Stimulated activated CD8-positive, alpha-beta memory T cell treated with anti-CD3 and anti-CD28 coated beads, Interleukin-2, amount 100 ng/mL, for 48 hours (primary cell): ENCODE data around the gene OR4D1.
"Not testable (repeated sequence)": the region's sequence is repeated elsewhere in the genome, so short reads cannot be mapped to it uniquely, and the experiment has no call there.

Experiments used
- DNase-seq, 2 donors: peaks; one replicate each; pipeline ENCODE4 v3.0.0-alpha.2; 2020; ENCODE audit warnings: low read depth in 2 of 2

The OR4D1 gene

GRCh38 chr17:58147930-58148434, at the start of gene OR4D1:
OR4D1 (plus strand) TSS chr17:58148384; CDS start chr17:58155154, 6,770 bp downstream.
- DNase-seq: no peak

DNA sequence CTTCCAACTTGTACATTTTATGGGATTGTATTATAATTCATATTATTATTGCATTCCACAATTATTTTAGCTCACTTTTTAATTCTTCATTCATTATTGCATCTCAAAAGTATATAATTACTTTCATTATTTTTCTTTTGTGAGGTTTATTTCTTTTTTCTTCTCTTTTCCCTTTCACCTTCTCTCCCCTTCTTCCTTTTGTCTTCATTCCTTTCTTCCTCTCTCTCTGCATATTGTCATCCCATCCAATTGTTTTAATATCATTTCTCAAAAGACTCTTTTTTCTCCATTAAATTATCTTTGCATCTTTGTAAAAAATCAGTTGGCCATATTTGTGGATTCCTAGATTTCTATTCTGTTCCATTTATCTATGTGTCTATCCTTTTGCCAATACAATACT, 47.7 kb upstream of the OR4D1 start:
- no peak for DNase-seq

DNA sequence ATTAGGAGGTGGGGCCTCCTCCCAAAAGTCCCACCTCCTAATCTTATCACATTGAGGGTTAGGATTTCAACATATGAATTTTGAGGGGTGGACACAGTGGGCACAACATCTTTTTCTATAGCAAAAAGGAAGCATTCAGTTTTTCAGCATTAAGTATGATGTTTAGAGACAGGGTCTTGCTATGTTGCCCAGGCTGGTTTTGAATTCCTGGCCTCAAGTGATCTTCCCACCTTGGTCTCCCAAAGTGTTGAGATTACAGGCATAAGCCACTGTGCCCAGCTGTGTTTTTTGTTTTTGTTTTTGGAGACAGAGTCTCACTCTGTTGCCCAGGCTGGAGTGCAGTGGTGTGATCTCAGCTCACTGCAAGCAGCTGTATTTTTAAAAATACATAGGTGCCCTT, 46.3 kb upstream of the OR4D1 start:
- not testable (repeated sequence) for DNase-seq

DNA sequence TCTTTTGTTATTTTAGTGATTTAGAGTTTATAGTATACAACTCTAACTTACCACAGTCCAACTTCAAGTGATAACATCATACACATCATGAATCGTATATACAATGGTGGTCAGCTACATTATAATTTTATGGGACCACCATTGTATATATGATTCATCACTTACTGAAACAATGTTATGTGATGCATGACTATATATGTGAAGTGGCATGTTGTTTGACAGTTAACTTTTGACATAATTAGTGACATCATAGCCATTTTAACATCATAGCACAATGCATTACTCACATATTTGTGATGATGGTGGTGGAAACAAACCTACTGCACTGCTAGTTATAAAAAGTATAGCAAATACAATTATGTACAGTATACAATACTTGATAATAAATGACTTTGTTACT, 43.1 kb upstream of the OR4D1 start:
- no peak for DNase-seq

GRCh38 chr17:58107306-58107705, 40.9 kb upstream of the OR4D1 start:
- DNase-seq: no peak

GRCh38 chr17:58109197-58109596, 39.0 kb upstream of the OR4D1 start:
- no peak for DNase-seq

DNA sequence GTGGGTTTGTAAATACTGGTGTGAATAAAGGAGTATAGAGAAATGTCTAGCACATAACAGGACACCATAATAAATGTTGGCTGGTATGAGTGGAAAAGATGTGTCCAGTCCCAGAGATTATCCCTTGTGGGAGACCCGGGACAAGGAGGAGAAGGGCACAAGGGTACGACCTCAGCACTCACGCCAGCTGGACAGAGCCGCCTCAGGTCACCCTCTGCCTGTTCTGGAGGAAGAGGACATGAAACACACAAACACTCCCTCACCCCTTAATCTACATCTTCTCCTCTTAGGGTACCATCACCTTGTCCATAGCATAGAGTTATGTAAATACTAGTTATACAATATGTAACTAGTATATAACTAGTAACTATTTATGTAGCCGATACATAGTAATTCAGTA, 38.2 kb upstream of the OR4D1 start:
- no peak for DNase-seq

- no peak for DNase-seq
These were observed 36.5 kb upstream of the OR4D1 start for GRCh38 chr17:58111676-58112075.

DNA sequence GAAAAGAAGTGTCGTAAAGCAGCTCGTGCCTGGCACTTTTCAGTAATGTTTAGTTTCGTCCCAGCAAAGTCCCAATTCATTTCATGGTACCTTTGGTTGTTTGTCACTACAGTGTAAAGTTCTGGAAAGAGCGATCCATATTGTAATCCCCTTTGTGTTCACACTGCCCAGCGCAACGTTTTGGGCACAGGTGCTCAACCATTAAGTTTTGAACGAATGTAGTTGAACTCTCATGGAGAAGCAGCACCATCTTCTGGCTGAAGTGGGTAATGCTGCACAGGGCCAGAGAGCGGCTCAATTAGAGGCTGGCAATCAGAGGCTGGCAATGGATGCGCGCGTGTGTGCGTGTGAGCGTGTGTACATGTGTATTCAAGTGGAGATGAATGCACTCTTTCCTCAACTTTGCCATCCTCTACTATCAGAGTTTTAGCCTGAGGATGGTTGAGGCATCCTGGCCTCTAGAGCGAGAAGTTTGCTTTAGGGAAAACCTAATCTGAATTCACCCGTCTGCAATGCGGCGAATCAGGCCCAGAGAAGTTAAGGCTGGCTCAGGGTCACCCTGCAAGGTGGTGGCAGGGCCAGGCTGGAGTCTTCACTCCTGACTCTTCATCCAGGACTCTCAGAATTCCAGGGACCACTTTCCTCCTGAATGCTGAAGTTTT, 35.1 kb upstream of the OR4D1 start:
- DNase-seq: peak; percentile 62 to 79

- DNase-seq: no peak
These were observed 34.2 kb upstream of the OR4D1 start for GRCh38 chr17:58113947-58114346.

DNA sequence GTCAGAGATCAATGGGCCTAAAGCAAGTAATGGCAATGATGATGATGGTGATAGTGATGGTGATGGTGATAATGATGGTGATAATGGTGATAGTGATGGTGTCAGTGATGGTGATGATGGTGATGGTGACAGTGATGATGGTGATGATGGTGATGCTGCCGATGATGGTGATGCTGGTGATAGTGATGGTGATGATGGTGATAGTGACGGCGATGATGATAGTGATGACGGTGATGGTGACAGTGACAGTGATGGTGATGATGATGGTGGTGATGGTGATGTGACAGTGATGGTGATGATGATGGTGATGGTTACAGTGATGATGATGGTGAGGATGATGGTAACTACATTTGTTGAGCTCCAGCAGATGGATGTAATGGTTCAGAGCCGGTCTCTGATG, 30.8 kb upstream of the OR4D1 start:
- no peak for DNase-seq

GRCh38 chr17:58119491-58119890, 28.7 kb upstream of the OR4D1 start:
- DNase-seq: no peak

- peak in 1 of 2 donors; percentile 3 for DNase-seq
These were observed 27.9 kb upstream of the OR4D1 start for GRCh38 chr17:58120195-58120822.

DNA sequence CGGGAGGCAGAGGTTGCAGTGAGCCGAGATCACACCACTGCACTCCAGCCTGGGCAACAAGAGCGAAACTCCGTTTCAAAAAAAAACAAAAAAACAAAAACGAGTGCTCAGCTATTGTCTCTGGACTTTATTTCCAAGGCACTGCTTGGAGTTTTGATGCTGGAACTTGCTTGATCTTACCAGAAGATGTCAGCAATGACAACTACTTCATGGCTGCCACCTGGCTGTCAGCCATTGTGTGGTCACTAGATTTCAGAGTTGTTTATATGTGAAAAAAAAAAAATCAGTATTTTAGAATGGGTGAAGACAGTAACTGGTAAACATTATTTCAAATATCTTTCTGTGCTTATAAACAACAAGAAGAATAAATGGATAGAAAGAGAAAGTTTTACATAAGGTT, 26.3 kb upstream of the OR4D1 start:
- no peak for DNase-seq

DNA sequence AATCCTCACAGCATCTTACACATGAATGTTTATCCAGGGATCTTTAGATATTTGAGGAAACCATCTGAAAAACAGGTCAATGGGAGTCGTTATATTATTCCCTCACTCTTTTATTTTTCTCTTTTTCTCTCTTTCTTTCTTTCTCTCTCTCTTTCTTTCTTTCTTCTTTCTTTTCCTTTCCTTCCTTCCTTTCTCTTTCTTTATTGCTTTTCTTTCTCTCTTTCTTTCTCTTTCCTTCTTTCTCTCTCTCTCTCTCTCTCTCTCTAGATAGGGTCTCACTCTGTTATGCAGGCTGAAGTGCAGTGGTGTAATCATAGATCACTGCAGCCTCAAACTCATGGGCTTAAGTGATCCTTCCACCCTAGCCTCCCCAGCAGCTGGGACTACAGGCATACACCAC, 20.3 kb upstream of the OR4D1 start:
- no peak for DNase-seq

GRCh38 chr17:58132697-58133096, 15.5 kb upstream of the OR4D1 start:
- not testable (repeated sequence) for DNase-seq

DNA sequence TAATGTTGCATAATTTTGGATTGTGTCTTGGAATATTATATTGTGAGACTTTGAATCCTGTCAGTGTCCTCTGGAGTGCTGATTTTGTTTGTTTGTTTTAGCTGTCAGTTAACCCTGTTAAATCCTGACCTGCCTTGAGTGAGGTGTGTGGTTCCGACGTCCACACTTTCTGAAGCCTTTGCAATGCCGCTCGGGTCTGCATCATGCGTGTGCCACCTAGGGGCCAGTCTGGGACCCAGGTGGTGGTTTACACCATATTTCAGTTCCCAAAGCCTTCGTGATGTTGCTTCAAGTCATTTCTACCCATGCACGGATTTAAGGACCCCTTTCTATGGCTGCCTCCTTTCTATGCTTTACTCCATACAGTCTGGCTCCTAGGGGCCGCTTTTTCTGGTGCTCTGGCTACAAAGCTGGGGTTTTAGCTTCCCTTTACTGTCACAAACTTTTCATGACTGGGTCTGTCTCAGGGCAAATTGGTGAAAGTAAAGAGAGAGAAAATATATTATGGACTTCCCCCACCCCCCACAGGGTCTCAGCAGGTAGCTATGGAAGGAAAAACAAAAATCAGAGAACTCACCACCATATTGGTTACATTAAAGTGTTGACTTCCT, 11.4 kb upstream of the OR4D1 start:
- no peak for DNase-seq

DNA sequence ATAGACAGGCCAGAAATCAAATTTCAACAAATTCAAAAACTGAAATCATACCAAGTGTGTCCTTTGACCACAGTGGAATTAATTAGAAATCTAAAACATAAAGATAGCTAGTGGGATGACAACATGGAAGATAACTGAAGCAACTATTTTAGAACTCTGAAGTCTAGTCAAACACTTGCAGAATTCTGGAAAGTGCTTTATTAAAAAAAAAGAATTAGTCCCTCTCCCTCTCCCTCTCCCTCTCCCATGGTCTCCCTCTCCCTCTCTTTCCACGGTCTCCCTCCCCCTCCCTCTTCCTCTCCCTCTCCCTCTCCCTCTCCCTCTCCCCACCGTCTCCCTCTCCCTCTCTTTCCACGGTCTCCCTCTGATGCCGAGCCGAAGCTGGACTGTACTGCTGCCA, 6.7 kb upstream of the OR4D1 start:
- DNase-seq: no peak

GRCh38 chr17:58143335-58143734, 4.8 kb upstream of the OR4D1 start:
- DNase-seq: not testable (repeated sequence)

DNA sequence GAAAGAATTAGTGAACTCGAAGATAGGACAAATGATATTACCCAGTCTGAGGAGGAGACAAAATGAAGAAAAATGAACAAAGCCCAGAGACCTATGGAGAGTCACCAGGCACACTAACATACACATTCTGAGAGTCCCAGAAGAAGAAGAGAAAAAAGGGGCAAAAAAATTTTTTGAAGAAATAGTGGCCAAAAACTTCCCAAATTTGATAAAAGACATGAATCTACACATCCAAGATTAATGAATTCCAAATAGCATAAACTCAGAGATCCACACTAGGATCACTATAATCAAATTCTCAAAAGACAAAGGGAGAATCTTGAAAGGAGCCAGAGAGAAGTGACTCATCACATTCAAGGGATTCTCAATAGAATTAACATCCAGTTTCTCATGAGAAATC, 3.4 kb upstream of the OR4D1 start:
- DNase-seq: no peak

DNA sequence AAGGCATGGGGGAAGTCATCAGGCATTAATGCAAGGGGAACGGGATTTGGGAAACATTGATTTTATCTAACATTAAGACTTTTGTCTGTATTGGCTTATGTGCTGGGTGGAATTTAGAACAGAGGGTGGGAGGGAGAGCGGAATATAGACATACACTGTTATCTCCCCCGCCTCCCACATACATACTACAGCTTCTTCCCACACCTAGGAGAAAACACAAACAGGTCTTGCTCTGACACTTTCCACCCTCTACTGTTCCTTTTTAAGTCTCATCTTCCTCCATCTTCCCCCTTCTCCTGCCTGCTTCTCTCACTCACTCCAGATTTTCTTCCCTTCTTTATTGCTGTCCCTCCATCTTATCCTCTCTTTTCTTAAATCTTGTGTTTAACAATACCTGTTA, 425 bp downstream of the OR4D1 start:
- DNase-seq: no peak

DNA sequence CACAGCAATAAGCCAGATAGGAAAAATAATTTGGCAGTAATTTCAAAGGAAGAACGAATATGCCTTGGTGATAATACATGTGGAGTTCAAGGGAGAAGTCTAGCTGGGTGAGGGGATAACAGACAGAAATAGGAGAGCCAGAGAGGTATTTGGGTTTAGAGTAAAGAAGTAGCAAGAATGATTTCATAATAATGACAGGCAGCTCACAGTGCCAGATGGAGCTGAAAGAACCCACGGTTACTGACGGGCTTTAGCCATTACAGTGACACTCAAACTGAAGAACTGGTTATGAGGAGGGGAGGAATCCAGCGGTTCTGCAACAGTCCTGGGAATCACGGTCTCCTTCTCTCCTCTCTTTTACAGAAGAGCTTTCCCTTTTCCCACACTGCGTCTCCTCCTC, 2.2 kb downstream of the OR4D1 start:
- DNase-seq: no peak

- peak; percentile 2 to 5 for DNase-seq
These were observed 4.9 kb downstream of the OR4D1 start for GRCh38 chr17:58153046-58153445.
